Measurements from ENCODE around the gene GRM1.

Gene GRM1

GRCh38 chr6:146389740-146390139 lies 360.9 kb downstream of the GRM1 start:
- H3K4me3 ChIP-seq (replicated peaks; ENCODE audit: low read depth, low read length), result no peak overlapping the region
- DNase-seq (ENCODE audit: low read depth), result no peak
- TF ChIP-seq CTCF (IDR thresholded peaks at IDR 0.05; ENCODE audit: low read length, missing control alignments), result no peak

DNA sequence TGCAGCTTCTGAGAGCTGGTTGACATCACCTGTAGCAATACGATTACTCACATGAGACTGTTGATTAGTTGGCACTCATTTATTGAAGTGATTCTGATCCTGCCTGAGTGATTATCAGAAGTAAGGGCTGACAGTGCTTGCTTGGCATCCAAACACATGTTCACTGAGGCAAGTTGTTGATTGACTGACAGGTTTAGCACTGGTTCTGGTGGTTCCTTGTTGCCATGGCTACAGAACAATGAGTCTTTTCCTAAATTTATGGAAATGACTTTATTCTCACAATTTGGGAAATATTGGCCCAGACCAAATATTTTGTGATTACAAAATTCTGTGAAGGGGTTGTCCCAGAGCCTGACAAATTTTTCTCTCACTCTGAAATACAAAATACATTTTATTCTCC lies 368.8 kb downstream of the GRM1 start:
- TF ChIP-seq CTCF (IDR thresholded peaks at IDR 0.05; ENCODE audit: low read length, missing control alignments), result no peak
- H3K4me3 ChIP-seq (replicated peaks; ENCODE audit: low read depth, low read length), result no peak overlapping the region
- no peak for DNase-seq (ENCODE audit: low read depth)

DNA sequence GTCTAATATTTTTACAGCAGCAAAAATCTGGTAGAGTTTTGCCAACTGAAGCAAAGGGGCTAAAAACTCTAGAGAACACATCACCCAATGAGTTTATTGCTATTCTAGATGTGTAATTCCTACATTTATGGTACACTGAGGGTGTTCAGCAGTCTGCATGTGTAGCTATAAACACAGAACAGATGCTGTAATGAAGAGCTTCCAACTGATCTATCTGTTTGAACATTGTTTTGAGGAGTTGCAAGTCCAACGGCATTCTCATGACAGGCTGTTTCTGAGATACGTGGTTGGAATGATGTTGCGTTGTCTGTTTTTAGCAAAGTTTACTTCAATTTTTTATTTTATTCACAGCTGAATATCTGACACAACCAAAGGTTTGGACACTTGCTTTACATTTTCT lies 373.6 kb downstream of the GRM1 start:
- TF ChIP-seq CTCF (IDR thresholded peaks at IDR 0.05; ENCODE audit: low read length, missing control alignments), result no peak
- DNase-seq (ENCODE audit: low read depth), result no peak
- no peak overlapping the region for H3K4me3 ChIP-seq (replicated peaks; ENCODE audit: low read depth, low read length)

GRCh38 chr6:146408583-146408982 lies 379.7 kb downstream of the GRM1 start:
- no peak for TF ChIP-seq CTCF (IDR thresholded peaks at IDR 0.05; ENCODE audit: low read length, missing control alignments)

GRCh38 chr6:146410851-146411595 lies 382.2 kb downstream of the GRM1 start:
- no peak for TF ChIP-seq CTCF (IDR thresholded peaks at IDR 0.05; ENCODE audit: low read length, missing control alignments)
- no peak overlapping the region for H3K4me3 ChIP-seq (replicated peaks; ENCODE audit: low read depth, low read length)
- no peak for DNase-seq (ENCODE audit: low read depth)

More at GRCh38 chr6:146408583-146408982, 379.7 kb downstream of the GRM1 start:
- H3K4me3 ChIP-seq (replicated peaks; ENCODE audit: low read depth, low read length), result no peak overlapping the region
- no peak for DNase-seq (ENCODE audit: low read depth)

GRCh38 chr6:146419576-146419975 lies 390.7 kb downstream of the GRM1 start:
- TF ChIP-seq CTCF (IDR thresholded peaks at IDR 0.05; ENCODE audit: low read length, missing control alignments), result no peak
- no peak for DNase-seq (ENCODE audit: low read depth)
- H3K4me3 ChIP-seq (replicated peaks; ENCODE audit: low read depth, low read length), result no peak overlapping the region

DNA sequence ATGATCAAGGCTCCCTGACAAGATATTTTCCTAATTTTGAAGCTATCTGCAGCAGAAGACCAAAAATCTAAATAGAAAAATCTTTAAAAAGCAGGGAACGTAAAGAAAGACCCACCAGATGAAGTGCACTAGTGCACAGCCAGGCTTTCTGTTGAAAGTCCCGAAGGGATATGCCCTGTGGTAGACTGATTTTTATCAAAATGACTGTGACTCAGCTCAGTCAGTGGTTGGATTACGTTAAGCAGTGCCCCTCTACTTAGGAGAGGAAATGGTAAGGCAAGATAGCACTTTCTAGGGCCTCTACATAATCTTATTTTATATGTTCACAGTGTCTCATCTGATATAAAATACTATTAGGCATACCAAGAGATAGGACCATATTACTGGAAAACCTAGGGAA lies 391.4 kb downstream of the GRM1 start:
- TF ChIP-seq CTCF (IDR thresholded peaks at IDR 0.05; ENCODE audit: low read length, missing control alignments), result no peak
- H3K4me3 ChIP-seq (replicated peaks; ENCODE audit: low read depth, low read length), result no peak overlapping the region

More for the DNA sequence above, 391.4 kb downstream of the GRM1 start:
- DNase-seq (ENCODE audit: low read depth), result no peak

Measured in fibroblast of pulmonary artery (primary cell).